Measurements from ENCODE around the gene UBC. TPM values are rescaled to one million over a fixed set of nuclear protein-coding genes. Genes with fewer than 3 reads are reported as not detected.
A peak's percentile ranks its signal among the peaks of the same experiment; 100 is the strongest.
"Not testable (repeated sequence)": the region's sequence is repeated elsewhere in the genome, so short reads cannot be mapped to it uniquely, and the experiment has no call there.

UBC gene
- total RNA-seq, 5 donors from 2014 or later (not counting 1 experiment from before 2014, with no cell fraction given) = 786 to 1,410 (median 885) TPM

GRCh38 chr12:124912529-124913287 lies 1.7 kb downstream of the UBC start:
- peaks cover 35% of the 10 kb centered on the region for H3K36me3 Mint-ChIP-seq

GRCh38 chr12:124911521-124911920 lies 2.9 kb downstream of the UBC start:
- not testable (repeated sequence) for ATAC-seq (replicated peaks in 1 of 4); H3K27me3 Mint-ChIP-seq; DNase-seq; H3K4me3 ChIP-seq (ENCODE audit: control insufficient read depth in 1 of 2, extremely low read depth in 1 of 2, low read length in 1 of 2); H3K27ac ChIP-seq (ENCODE audit: low read length); H3K9me3 ChIP-seq; H3K27me3 ChIP-seq (replicated peaks in 1 of 2; ENCODE audit: control insufficient read depth in 2 of 2, extremely low read depth in 1 of 2, insufficient read depth in 2 of 2, low read length in 1 of 2); H3K9me3 Mint-ChIP-seq
- peak overlapping the region; percentile 43 to 56 (median 45) for H3K4me3 Mint-ChIP-seq
- peaks cover 5 to 17% of the 10 kb centered on the region in 2 donors for H3K36me3 ChIP-seq (ENCODE audit: control insufficient read depth in 2 of 2, extremely low read depth in 1 of 2, insufficient read depth in 1 of 2, low read length in 1 of 2)
- peaks cover 57 to 66% (median 58%) of the 10 kb centered on the region in 3 donors for H3K4me1 Mint-ChIP-seq
- CTCF ChIA-PET = interaction anchor here (1.2 to 2.2 kb wide), 3 partner anchors 20 to 29 kb away, joined by 5 to 13 read pairs (median 9); no protein-coding TSS in a partner anchor
- POLR2A ChIA-PET = interaction anchor here (0.6 to 2.7 kb wide), 3 partner anchors 8 to 28 kb away, joined by 3 to 23 read pairs (median 8); no protein-coding TSS in a partner anchor
- H3K27ac Mint-ChIP-seq = peak overlapping the region in 1 of 2 donors; percentile 53
- WGBS (ENCODE audit: insufficient coverage) = no CpG with 5 or more reads among the region's 6 CpGs
- peaks cover 35% of the 10 kb centered on the region for H3K36me3 Mint-ChIP-seq
- peaks cover 28 to 38% of the 10 kb centered on the region in 2 experiments for H3K4me1 ChIP-seq (ENCODE audit: control insufficient read depth in 1 of 2, extremely low read depth in 1 of 2, insufficient read depth in 2 of 2, low read length in 2 of 2)

More at GRCh38 chr12:124912529-124913287, 1.7 kb downstream of the UBC start:
- DNase-seq; ATAC-seq (replicated peaks in 1 of 4); H3K9me3 ChIP-seq; H3K27me3 ChIP-seq (replicated peaks in 1 of 2; ENCODE audit: control insufficient read depth in 2 of 2, extremely low read depth in 1 of 2, insufficient read depth in 2 of 2, low read length in 1 of 2); H3K27me3 Mint-ChIP-seq; H3K27ac ChIP-seq (ENCODE audit: low read length); H3K9me3 Mint-ChIP-seq; H3K4me3 ChIP-seq (ENCODE audit: control insufficient read depth in 1 of 2, extremely low read depth in 1 of 2, low read length in 1 of 2): not testable (repeated sequence)
- Mint-ChIP-seq H3K4me3 (peak overlapping the region; percentile 99 to 100 (median 100)), H3K4me1 (peaks cover 65 to 75% (median 67%) of the 10 kb centered on the region in 3 donors), H3K27ac (peak overlapping the region; percentile 29 to 100)
- POLR2A ChIA-PET = interaction anchor here in 1 of 2 donors (0.7 kb wide), 2 partner anchors 9 to 28 kb away, joined by 3 to 5 read pairs; no protein-coding TSS in a partner anchor
- 81% methylated on average over 7 of the region's 21 CpGs for WGBS (ENCODE audit: insufficient coverage)
- Histone ChIP-seq H3K4me1 (ENCODE audit: control insufficient read depth in 1 of 2, extremely low read depth in 1 of 2, insufficient read depth in 2 of 2, low read length in 2 of 2) (peaks cover 32 to 48% of the 10 kb centered on the region in 2 experiments), H3K36me3 (ENCODE audit: control insufficient read depth in 2 of 2, extremely low read depth in 1 of 2, insufficient read depth in 1 of 2, low read length in 1 of 2) (peaks cover 5 to 17% of the 10 kb centered on the region in 2 donors)
- CTCF ChIA-PET = interaction anchor here in 1 of 2 donors (2.5 kb wide), 1 partner anchor 27 kb away, joined by 16 read pairs; no protein-coding TSS in a partner anchor

- Mint-ChIP-seq H3K4me1 (peaks cover 53 to 62% (median 54%) of the 10 kb centered on the region in 3 donors), H3K27me3 (peaks cover 0 to 8% of the 10 kb centered on the region in 2 donors), H3K9me3 (no peaks in the 10 kb centered on the region), H3K27ac (peak overlapping the region; percentile 29 to 53), H3K36me3 (peaks cover 35% of the 10 kb centered on the region), H3K4me3 (peak overlapping the region; percentile 41 to 56 (median 45))
- Histone ChIP-seq H3K27ac (ENCODE audit: low read length) (no peak overlapping the region), H3K27me3 (replicated peaks in 1 of 2; ENCODE audit: control insufficient read depth in 2 of 2, extremely low read depth in 1 of 2, insufficient read depth in 2 of 2, low read length in 1 of 2) (no peaks in the 10 kb centered on the region), H3K4me1 (ENCODE audit: control insufficient read depth in 1 of 2, extremely low read depth in 1 of 2, insufficient read depth in 2 of 2, low read length in 2 of 2) (peaks cover 24 to 36% of the 10 kb centered on the region in 2 experiments), H3K36me3 (ENCODE audit: control insufficient read depth in 2 of 2, extremely low read depth in 1 of 2, insufficient read depth in 1 of 2, low read length in 1 of 2) (peaks cover 5 to 17% of the 10 kb centered on the region in 2 donors), H3K4me3 (ENCODE audit: control insufficient read depth in 1 of 2, extremely low read depth in 1 of 2, low read length in 1 of 2) (no peak overlapping the region), H3K9me3 (no peaks in the 10 kb centered on the region)
- DNase-seq = peak in 2 of 35 experiments; percentile 13 to 37
- ChIA-PET POLR2A (interaction anchor here (0.6 to 2.7 kb wide), 8 partner anchors 8 to 309 kb away, joined by 3 to 23 read pairs (median 4); no protein-coding TSS in a partner anchor), CTCF (interaction anchor here (0.5 to 2.3 kb wide), 8 partner anchors 9 to 78 kb away, joined by 3 to 13 read pairs (median 6); no protein-coding TSS in a partner anchor)
- 85% methylated on average over 8 of the region's 9 CpGs for WGBS (ENCODE audit: insufficient coverage)
- ATAC-seq (replicated peaks in 1 of 4) = no peak
Observed at GRCh38 chr12:124910561-124911478, 3.6 kb downstream of the UBC start.

- Mint-ChIP-seq H3K27ac (peak overlapping the region; percentile 13 to 54), H3K4me1 (peaks cover 46 to 55% (median 54%) of the 10 kb centered on the region in 3 donors), H3K4me3 (peak overlapping the region in 1 of 3 donors; percentile 56), H3K9me3 (no peaks in the 10 kb centered on the region), H3K27me3 (peaks cover 0 to 8% of the 10 kb centered on the region in 2 donors), H3K36me3 (peaks cover 35% of the 10 kb centered on the region)
- ChIA-PET CTCF (interaction anchor here (0.7 to 2.3 kb wide), 7 partner anchors 9 to 52 kb away, joined by 3 to 13 read pairs (median 6); no protein-coding TSS in a partner anchor), POLR2A (interaction anchor here (0.6 to 2.7 kb wide), 7 partner anchors 9 to 175 kb away, joined by 3 to 23 read pairs (median 4); no protein-coding TSS in a partner anchor)
- Histone ChIP-seq H3K27ac (ENCODE audit: low read length) (peak overlapping the region; percentile 16), H3K27me3 (replicated peaks in 1 of 2; ENCODE audit: control insufficient read depth in 2 of 2, extremely low read depth in 1 of 2, insufficient read depth in 2 of 2, low read length in 1 of 2) (no peaks in the 10 kb centered on the region), H3K4me1 (ENCODE audit: control insufficient read depth in 1 of 2, extremely low read depth in 1 of 2, insufficient read depth in 2 of 2, low read length in 2 of 2) (peaks cover 16 to 31% of the 10 kb centered on the region in 2 experiments), H3K4me3 (ENCODE audit: control insufficient read depth in 1 of 2, extremely low read depth in 1 of 2, low read length in 1 of 2) (no peak overlapping the region), H3K36me3 (ENCODE audit: control insufficient read depth in 2 of 2, extremely low read depth in 1 of 2, insufficient read depth in 1 of 2, low read length in 1 of 2) (peaks cover 5 to 17% of the 10 kb centered on the region in 2 donors), H3K9me3 (no peaks in the 10 kb centered on the region)
- 84% methylated on average over 3 of the region's 8 CpGs for WGBS (ENCODE audit: insufficient coverage)
- no peak for DNase-seq
- ATAC-seq (replicated peaks in 1 of 4) = no peak
Observed at GRCh38 chr12:124909831-124910560, 4.5 kb downstream of the UBC start.

- DNase-seq = peak; percentile 64 to 96 (median 86)
- peaks cover 27 to 30% (median 29%) of the 10 kb centered on the region in 3 donors for H3K4me1 Mint-ChIP-seq
- peak; percentile 73 to 95 (median 90) for ATAC-seq (replicated peaks in 1 of 4)
- ChIA-PET POLR2A (interaction anchor here (0.6 to 1.5 kb wide), 6 partner anchors 9 to 34 kb away, joined by 3 to 12 read pairs (median 4); no protein-coding TSS in a partner anchor), CTCF (interaction anchor here (0.5 to 5.3 kb wide), 13 partner anchors 9 to 154 kb away, joined by 3 to 142 read pairs (median 6); no protein-coding TSS in a partner anchor)
- peak overlapping the region; percentile 42 for H3K27ac ChIP-seq (ENCODE audit: low read length)
- WGBS (ENCODE audit: insufficient coverage) = no CpG with 5 or more reads among the region's 2 CpGs
- no peaks in the 10 kb centered on the region for H3K27me3 Mint-ChIP-seq
- no peak overlapping the region for H3K4me3 ChIP-seq (ENCODE audit: control insufficient read depth in 1 of 2, extremely low read depth in 1 of 2, low read length in 1 of 2)
- H3K4me1 ChIP-seq (ENCODE audit: control insufficient read depth in 1 of 2, extremely low read depth in 1 of 2, insufficient read depth in 2 of 2, low read length in 2 of 2) = peaks cover 12 to 16% of the 10 kb centered on the region in 2 experiments
- H3K27me3 ChIP-seq (replicated peaks in 1 of 2; ENCODE audit: control insufficient read depth in 2 of 2, extremely low read depth in 1 of 2, insufficient read depth in 2 of 2, low read length in 1 of 2) = no peaks in the 10 kb centered on the region
- H3K9me3 ChIP-seq = no peaks in the 10 kb centered on the region
- peaks cover 11% of the 10 kb centered on the region for H3K36me3 Mint-ChIP-seq
- H3K27ac Mint-ChIP-seq = peak overlapping the region; percentile 70 to 71
- no peak overlapping the region for H3K4me3 Mint-ChIP-seq
- H3K9me3 Mint-ChIP-seq = no peaks in the 10 kb centered on the region
- peaks cover 5 to 8% of the 10 kb centered on the region in 2 donors for H3K36me3 ChIP-seq (ENCODE audit: control insufficient read depth in 2 of 2, extremely low read depth in 1 of 2, insufficient read depth in 1 of 2, low read length in 1 of 2)
Observed at GRCh38 chr12:124906606-124907261, 7.7 kb downstream of the UBC start.

Data from T-cell (primary cell).